Tibial nerve (tissue), 4 donors: ENCODE measurements around the gene PSMG4. TPM values are rescaled to one million over a fixed set of nuclear protein-coding genes. Genes with fewer than 3 reads are reported as not detected.

Source experiments
- DNase-seq, 2 donors: peaks; one replicate each; pipeline ENCODE4 v3.0.0-alpha.2; 2019; ENCODE audit warnings: low spot score in 2 of 2
- H3K27ac ChIP-seq, 4 donors: fragments of 200-600 bp; sonication (generic) in 3 of 4; one replicate each; pipeline ENCODE4 v1.5.1; 2017 to 2019; ENCODE audit warnings: mild to moderate bottlenecking in 1 of 4
- H3K27me3 ChIP-seq, 2 donors: fragments of 200-600 bp; sonication (generic) in 1 of 2; one replicate each; pipeline versions ENCODE4 v1.5.1 to v1.6.0; 2017 to 2019
- H3K36me3 ChIP-seq, 3 donors: fragments of 200-600 bp; sonication (generic); one replicate each; pipeline ENCODE4 v1.5.1; 2018 to 2019
- H3K4me1 ChIP-seq, 4 donors: fragments of 200-600 bp; sonication (generic) in 3 of 4; one replicate each; pipeline ENCODE4 v1.5.1; 2017 to 2019
- H3K4me3 ChIP-seq, 4 donors: fragments of 200-600 bp; sonication (generic) in 3 of 4; one replicate each; pipeline ENCODE4 v1.5.1; 2017 to 2019; ENCODE audit warnings: mild to moderate bottlenecking in 1 of 4, moderate library complexity in 1 of 4
- H3K9me3 ChIP-seq, 4 donors: fragments of 200-600 bp; sonication (generic) in 3 of 4; one replicate each; pipeline ENCODE4 v1.5.1; 2017 to 2019
- CTCF ChIP-seq, 5 experiments: fragments of 200-600 bp in 3 of 5; fragments of 450-650 bp in 2 of 5; sonication (generic) in 3 of 5; IDR thresholded peaks; one replicate each; pipeline ENCODE4 v1.5.1; 2016 to 2019; ENCODE audit warnings: antibody characterized with exemption in 5 of 5, mild to moderate bottlenecking in 3 of 5, moderate library complexity in 2 of 5
- EP300 ChIP-seq, 2 donors: sonication (generic); formaldehyde crosslinking; IDR thresholded peaks; one replicate each; pipeline ENCODE4 v1.6.1; 2017; ENCODE audit warnings: antibody characterized with exemption in 2 of 2, mild to moderate bottlenecking in 1 of 2
- POLR2A ChIP-seq, 2 donors: fragments of 450-650 bp; IDR thresholded peaks; one replicate each; pipeline ENCODE4 v1.6.1; 2017; ENCODE audit warnings: antibody characterized with exemption in 2 of 2, mild to moderate bottlenecking in 2 of 2, moderate library complexity in 2 of 2
- WGBS, 2 donors: methylation state at CpG; one replicate each; pipeline ENCODE4 v1.1.5; 2018; 5-methylcytosine and 5-hydroxymethylcytosine counted together
- total RNA-seq, 4 donors: library from RNA; depleted of rRNA; stranded (reverse); fragments of >200 nt; gene quantifications; one replicate each; pipeline ENCODE4 v1.1.0, GENCODE V29; 2016

The PSMG4 gene
- total RNA-seq, 4 donors from 2014 or later = 14.7 to 36.5 (median 31.8) TPM

- 92 to 93% methylated on average over 6 of the region's 6 CpGs for WGBS, 2 donors
- Histone ChIP-seq H3K4me3 (no peak overlapping the region), H3K36me3 (peaks cover 0 to 8% (median 0%) of the 10 kb centered on the region in 3 donors), H3K27me3 (no peaks in the 10 kb centered on the region), H3K27ac (no peak overlapping the region), H3K9me3 (no peaks in the 10 kb centered on the region), H3K4me1 (no peaks in the 10 kb centered on the region)
- TF ChIP-seq EP300 (IDR thresholded peaks at IDR 0.05) (no peak), CTCF (IDR thresholded peaks at IDR 0.05) (no peak), POLR2A (IDR thresholded peaks at IDR 0.05) (no peak)
- no peak for DNase-seq
Measured at GRCh38 chr6:3311826-3312225, 53.1 kb downstream of the PSMG4 start.

- Histone ChIP-seq H3K4me1 (no peaks in the 10 kb centered on the region), H3K36me3 (peaks cover 0 to 8% (median 0%) of the 10 kb centered on the region in 3 donors), H3K27ac (no peak overlapping the region), H3K9me3 (no peaks in the 10 kb centered on the region), H3K4me3 (no peak overlapping the region), H3K27me3 (no peaks in the 10 kb centered on the region)
- 61 to 75% methylated on average over 7 to 8 of the region's 11 CpGs for WGBS, 2 donors
- TF ChIP-seq CTCF (IDR thresholded peaks at IDR 0.05) = no peak
- TF ChIP-seq POLR2A (IDR thresholded peaks at IDR 0.05) = no peak
- peak in 1 of 2 donors; percentile 72 for TF ChIP-seq EP300 (IDR thresholded peaks at IDR 0.05)
- DNase-seq = no peak
Measured at GRCh38 chr6:3312604-3313231, 54.0 kb downstream of the PSMG4 start.

GRCh38 chr6:3314176-3314575, 55.4 kb downstream of the PSMG4 start:
- Histone ChIP-seq H3K9me3 (no peaks in the 10 kb centered on the region), H3K27me3 (no peaks in the 10 kb centered on the region), H3K36me3 (peaks cover 0 to 8% (median 0%) of the 10 kb centered on the region in 3 donors), H3K4me3 (no peak overlapping the region), H3K27ac (no peak overlapping the region), H3K4me1 (no peaks in the 10 kb centered on the region)
- WGBS, 2 donors = 91 to 93% methylated on average over 7 of the region's 7 CpGs
- TF ChIP-seq POLR2A (IDR thresholded peaks at IDR 0.05) (no peak), EP300 (IDR thresholded peaks at IDR 0.05) (no peak), CTCF (IDR thresholded peaks at IDR 0.05) (no peak)
- no peak for DNase-seq

- no peaks in the 10 kb centered on the region for H3K27me3 ChIP-seq
- no peak for DNase-seq
- TF ChIP-seq POLR2A (IDR thresholded peaks at IDR 0.05) (no peak), CTCF (IDR thresholded peaks at IDR 0.05) (no peak), EP300 (IDR thresholded peaks at IDR 0.05) (no peak)
- no peak overlapping the region for H3K4me3 ChIP-seq
- no peaks in the 10 kb centered on the region for H3K9me3 ChIP-seq
- WGBS, 2 donors = 84 to 85% methylated on average over 20 of the region's 20 CpGs
- no peaks in the 10 kb centered on the region for H3K4me1 ChIP-seq
- H3K36me3 ChIP-seq = peaks cover 0 to 8% (median 0%) of the 10 kb centered on the region in 3 donors
- no peak overlapping the region for H3K27ac ChIP-seq
Measured at GRCh38 chr6:3314621-3315467, 56.1 kb downstream of the PSMG4 start.

- no peak for DNase-seq
- H3K4me3 ChIP-seq = no peak overlapping the region
- H3K27me3 ChIP-seq = no peaks in the 10 kb centered on the region
- H3K9me3 ChIP-seq = no peaks in the 10 kb centered on the region
- peaks cover 0 to 8% (median 0%) of the 10 kb centered on the region in 3 donors for H3K36me3 ChIP-seq
- WGBS, 2 donors = 76 to 77% methylated on average over 8 of the region's 8 CpGs
- no peaks in the 10 kb centered on the region for H3K4me1 ChIP-seq
- no peak overlapping the region for H3K27ac ChIP-seq
- no peak for TF ChIP-seq POLR2A (IDR thresholded peaks at IDR 0.05)
- TF ChIP-seq EP300 (IDR thresholded peaks at IDR 0.05) = no peak
- no peak for TF ChIP-seq CTCF (IDR thresholded peaks at IDR 0.05)
Measured at GRCh38 chr6:3315841-3316240, 57.1 kb downstream of the PSMG4 start.
